CD4-positive, alpha-beta T cell (primary cell): ENCODE results near the gene PDE4B. TPM values are rescaled to one million over a fixed set of nuclear protein-coding genes. Genes with fewer than 3 reads are reported as not detected.

Experiments
- ATAC-seq: fragments of 200-7000 bp; cut with Tn5 transposase; one replicate; pipeline ENCODE4 v1.10.0; 2022; ENCODE audit warnings: mild to moderate bottlenecking; ENCODE audit not compliant: poor library complexity
- CTCF ChIA-PET: fragments of 350-600 bp; sonication (Branson Sonifier 250); formaldehyde crosslinking; loops from one replicate; lab custom pipeline; 2021; ENCODE audit warnings: antibody characterized with exemption, inconsistent platforms; lab: Charles Lee
- POLR2A ChIA-PET: fragments of 350-600 bp; sonication (Branson Sonifier 250); formaldehyde crosslinking; loops from one replicate; lab custom pipeline; 2021; ENCODE audit warnings: antibody characterized with exemption, inconsistent platforms; lab: Charles Lee
- DNase-seq, 14 experiments: peaks; one replicate each; pipeline ENCODE4 v3.0.0-alpha.2; 2013 to 2020; ENCODE audit warnings: mixed read lengths in 2 of 14
- H3K27ac ChIP-seq, 2 donors: one replicate each; pipeline versions ENCODE4 v1.5.1 to v1.7.0; 2013; ENCODE audit warnings: low read length in 2 of 2, low read depth in 1 of 2, mild to moderate bottlenecking in 1 of 2
- H3K27me3 ChIP-seq, 2 experiments: 1 replicate in 1 of 2; 2 replicates in 1 of 2; pipeline versions ENCODE4 v1.6.1 to v1.7.0; 2013; ENCODE audit warnings: low read length in 2 of 2, control low read depth in 1 of 2, mild to moderate bottlenecking in 1 of 2, moderate library complexity in 1 of 2; ENCODE audit not compliant: insufficient read depth in 2 of 2, control insufficient read depth in 1 of 2
- H3K36me3 ChIP-seq: one replicate; pipeline ENCODE4 v1.6.1; 2013; ENCODE audit warnings: low read length, control low read depth; ENCODE audit not compliant: insufficient read depth
- H3K4me1 ChIP-seq: one replicate; pipeline ENCODE4 v1.6.1; 2013; ENCODE audit warnings: low read length, control low read depth; ENCODE audit not compliant: insufficient read depth
- H3K4me3 ChIP-seq: one replicate; pipeline ENCODE4 v1.5.1; 2013; ENCODE audit warnings: mild to moderate bottlenecking, low read length, moderate library complexity
- H3K9me3 ChIP-seq, 2 experiments: 1 replicate in 1 of 2; 2 replicates in 1 of 2; pipeline versions ENCODE4 v1.6.1 to v1.7.0; 2013; ENCODE audit warnings: low read length in 2 of 2, mild to moderate bottlenecking in 2 of 2, control low read depth in 1 of 2, moderate library complexity in 1 of 2; ENCODE audit not compliant: control insufficient read depth in 1 of 2, insufficient read depth in 1 of 2
- H3K27ac Mint-ChIP-seq: one replicate; pipeline ENCODE4 v1.8.0; 2020; ENCODE audit warnings: mixed read lengths
- H3K27me3 Mint-ChIP-seq: one replicate; pipeline ENCODE4 v1.8.0; 2021; ENCODE audit warnings: mixed read lengths
- H3K36me3 Mint-ChIP-seq: one replicate; pipeline ENCODE4 v1.8.0; 2021; ENCODE audit warnings: low read depth, mixed read lengths
- H3K4me1 Mint-ChIP-seq: one replicate; pipeline ENCODE4 v1.8.0; 2021; ENCODE audit warnings: low read depth, mixed read lengths
- H3K4me3 Mint-ChIP-seq: one replicate; pipeline ENCODE4 v1.8.0; 2020; ENCODE audit warnings: mild to moderate bottlenecking, mixed read lengths
- H3K9me3 Mint-ChIP-seq: one replicate; pipeline ENCODE4 v1.8.0; 2020; ENCODE audit warnings: mixed read lengths
- CTCF ChIP-seq: fragments of 200-600 bp; IDR thresholded peaks from one replicate; pipeline ENCODE4 v1.8.0; 2022; ENCODE audit warnings: antibody characterized with exemption, mild to moderate bottlenecking
- intact Hi-C, 2 experiments: fragments of 100-400 bp; cut with DNase I in 1 of 2; cut with micrococcal nuclease in 1 of 2; formaldehyde crosslinking; loops; one replicate each; pipeline versions ENCODE4 v1.15.1 to v1.9.0; 2023 to 2025; cut with DNase I, micrococcal nuclease
- total RNA-seq, 174 experiments: library from RNA in 2 of 174; stranded (reverse) in 2 of 174; gene quantifications; one replicate each; pipeline ENCODE4 v1.2.3 and lab custom pipeline; 2021 to 2026

PDE4B gene
- total RNA-seq, 2 experiments from 2014 or later, result 155 to 159 TPM

GRCh38 chr1:65765631-65766030 lies 27.1 kb upstream of the PDE4B start:
- H3K9me3 Mint-ChIP-seq, result peaks cover 3% of the 10 kb centered on the region
- H3K27me3 Mint-ChIP-seq, result peaks cover 17% of the 10 kb centered on the region
- H3K4me3 ChIP-seq, result no peak overlapping the region
- no peak overlapping the region for H3K27ac Mint-ChIP-seq
- H3K27ac ChIP-seq, result no peak overlapping the region
- DNase-seq (peak in 2 of 14 experiments; percentile 5 to 35), ATAC-seq (no peak)
- no peaks in the 10 kb centered on the region for H3K4me1 Mint-ChIP-seq
- peaks cover 0 to 2% of the 10 kb centered on the region in 2 experiments for H3K27me3 ChIP-seq
- no peaks in the 10 kb centered on the region for H3K4me1 ChIP-seq
- CTCF ChIA-PET, result no interaction called here
- no peaks in the 10 kb centered on the region for H3K36me3 ChIP-seq
- intact Hi-C loops, result no loop called here
- H3K4me3 Mint-ChIP-seq, result no peak overlapping the region
- H3K9me3 ChIP-seq, result no peaks in the 10 kb centered on the region
- POLR2A ChIA-PET, result no interaction called here
- no peaks in the 10 kb centered on the region for H3K36me3 Mint-ChIP-seq
- TF ChIP-seq CTCF, result no peak

- Mint-ChIP-seq H3K27me3 (peaks cover 8% of the 10 kb centered on the region), H3K27ac (no peak overlapping the region), H3K4me3 (no peak overlapping the region), H3K36me3 (no peaks in the 10 kb centered on the region), H3K9me3 (peaks cover 3% of the 10 kb centered on the region), H3K4me1 (no peaks in the 10 kb centered on the region)
- Histone ChIP-seq H3K27me3 (peaks cover 0 to 2% of the 10 kb centered on the region in 2 experiments), H3K4me3 (no peak overlapping the region), H3K4me1 (no peaks in the 10 kb centered on the region), H3K36me3 (no peaks in the 10 kb centered on the region), H3K27ac (no peak overlapping the region), H3K9me3 (no peaks in the 10 kb centered on the region)
- intact Hi-C loops, result no loop called here
- ChIA-PET POLR2A (no interaction called here), CTCF (no interaction called here)
- no peak for DNase-seq
- no peak for ATAC-seq
- TF ChIP-seq CTCF, result no peak
These were observed 23.1 kb upstream of the PDE4B start for GRCh38 chr1:65769636-65770035.

GRCh38 chr1:65772607-65773006 lies 20.1 kb upstream of the PDE4B start:
- Mint-ChIP-seq H3K9me3 (peaks cover 6% of the 10 kb centered on the region), H3K4me3 (no peak overlapping the region), H3K36me3 (no peaks in the 10 kb centered on the region), H3K27ac (no peak overlapping the region), H3K27me3 (peaks cover 6% of the 10 kb centered on the region), H3K4me1 (no peaks in the 10 kb centered on the region)
- no peaks in the 10 kb centered on the region for H3K4me1 ChIP-seq
- no peak for TF ChIP-seq CTCF
- no peaks in the 10 kb centered on the region for H3K36me3 ChIP-seq
- no peaks in the 10 kb centered on the region for H3K9me3 ChIP-seq
- POLR2A ChIA-PET, result no interaction called here
- H3K4me3 ChIP-seq, result no peak overlapping the region
- H3K27ac ChIP-seq, result no peak overlapping the region
- ATAC-seq (no peak), DNase-seq (no peak)
- no peaks in the 10 kb centered on the region for H3K27me3 ChIP-seq
- CTCF ChIA-PET, result no interaction called here
- intact Hi-C loops, result no loop called here
